Colonic mucosa (tissue), 4 donors: ENCODE measurements around the gene NKX2-3. TPM values are rescaled to one million over a fixed set of nuclear protein-coding genes. Genes with fewer than 3 reads are reported as not detected.
A peak's percentile ranks its signal among the peaks of the same experiment; 100 is the strongest.

Experiments used
- DNase-seq: peaks from one replicate; pipeline ENCODE4 v3.0.0-alpha.2; 2020
- H3K27ac ChIP-seq: fragments of 200-600 bp; one replicate; pipeline ENCODE4 v1.8.0; 2021
- H3K27me3 ChIP-seq: fragments of 200-600 bp; one replicate; pipeline ENCODE4 v1.8.0; 2021
- H3K36me3 ChIP-seq: fragments of 200-600 bp; one replicate; pipeline ENCODE4 v1.8.0; 2021
- H3K4me1 ChIP-seq: fragments of 200-600 bp; one replicate; pipeline ENCODE4 v1.8.0; 2021; ENCODE audit warnings: mild to moderate bottlenecking
- H3K4me3 ChIP-seq: fragments of 200-600 bp; one replicate; pipeline ENCODE4 v1.8.0; 2021
- H3K9ac ChIP-seq, 2 donors: one replicate each; pipeline ENCODE4 v1.7.0; 2013; ENCODE audit warnings: control low read depth in 2 of 2, low read depth in 2 of 2, low read length in 2 of 2
- H3K9me3 ChIP-seq: fragments of 200-600 bp; one replicate; pipeline ENCODE4 v1.8.0; 2021
- intact Hi-C: fragments of 100-400 bp; cut with DNase I; formaldehyde crosslinking; loops from one replicate; pipeline ENCODE4 v1.14.1; 2022
- total RNA-seq, 2 donors: library from RNA; stranded (reverse); fragmentation: NEBNext Ultra II Directional in 1 of 2; extraction: Animal tissue kit (Norgen Biotek cat#: 25700) in 1 of 2; gene quantifications; one replicate each; pipeline ENCODE4 v1.2.1, GENCODE V29; 2021
- TF ChIP-seq, protein P1 (sequence below): fragments of 200-600 bp; IDR thresholded peaks from one replicate; pipeline ENCODE4 v1.8.0; 2022; ENCODE audit warnings: antibody characterized with exemption, mild to moderate bottlenecking
- donor health status: healthy.
- donor health status: DM: no; HTN: no; CAD: no.
- donor health status: DM: no; HTN: no; CAD: no.

The NKX2-3 gene
- total RNA-seq, 2 donors from 2014 or later, result 5.4 to 7.9 TPM

DNA sequence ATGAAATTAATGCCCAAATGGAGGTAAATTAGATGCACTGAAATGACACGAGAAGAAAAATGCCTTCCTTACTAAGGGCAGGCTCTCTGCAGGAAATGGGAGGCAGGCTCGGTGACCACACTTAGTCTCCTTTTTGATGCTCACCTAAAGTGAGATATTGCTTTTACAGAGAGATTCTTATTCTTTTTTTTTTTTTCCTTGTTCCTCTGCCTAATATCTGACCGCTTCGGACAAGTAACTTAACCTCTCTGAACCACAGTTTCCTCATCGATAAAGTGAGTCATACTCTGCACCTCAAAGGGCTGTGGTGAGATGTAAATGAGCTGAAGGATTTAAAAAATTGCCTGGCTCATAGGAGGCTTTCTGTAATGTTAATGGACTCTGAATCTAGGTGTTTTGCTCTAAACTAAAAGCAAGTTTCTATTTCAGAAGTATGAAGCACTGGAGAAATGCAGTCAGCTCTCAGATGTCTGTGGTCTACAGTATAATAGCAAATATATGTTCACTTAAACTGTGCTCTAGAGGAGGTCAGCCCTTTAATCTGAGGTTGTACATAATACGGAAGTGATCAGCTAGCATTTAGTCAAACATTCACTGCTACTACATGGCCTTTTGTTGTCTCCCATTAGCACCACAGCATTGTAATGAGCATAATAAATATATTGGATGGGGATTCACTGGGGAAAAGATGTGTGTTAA lies 23.2 kb downstream of the NKX2-3 start:
- H3K36me3 ChIP-seq, result no peaks in the 10 kb centered on the region
- DNase-seq, result no peak
- H3K27me3 ChIP-seq, result no peaks in the 10 kb centered on the region
- TF ChIP-seq, protein P1, sequence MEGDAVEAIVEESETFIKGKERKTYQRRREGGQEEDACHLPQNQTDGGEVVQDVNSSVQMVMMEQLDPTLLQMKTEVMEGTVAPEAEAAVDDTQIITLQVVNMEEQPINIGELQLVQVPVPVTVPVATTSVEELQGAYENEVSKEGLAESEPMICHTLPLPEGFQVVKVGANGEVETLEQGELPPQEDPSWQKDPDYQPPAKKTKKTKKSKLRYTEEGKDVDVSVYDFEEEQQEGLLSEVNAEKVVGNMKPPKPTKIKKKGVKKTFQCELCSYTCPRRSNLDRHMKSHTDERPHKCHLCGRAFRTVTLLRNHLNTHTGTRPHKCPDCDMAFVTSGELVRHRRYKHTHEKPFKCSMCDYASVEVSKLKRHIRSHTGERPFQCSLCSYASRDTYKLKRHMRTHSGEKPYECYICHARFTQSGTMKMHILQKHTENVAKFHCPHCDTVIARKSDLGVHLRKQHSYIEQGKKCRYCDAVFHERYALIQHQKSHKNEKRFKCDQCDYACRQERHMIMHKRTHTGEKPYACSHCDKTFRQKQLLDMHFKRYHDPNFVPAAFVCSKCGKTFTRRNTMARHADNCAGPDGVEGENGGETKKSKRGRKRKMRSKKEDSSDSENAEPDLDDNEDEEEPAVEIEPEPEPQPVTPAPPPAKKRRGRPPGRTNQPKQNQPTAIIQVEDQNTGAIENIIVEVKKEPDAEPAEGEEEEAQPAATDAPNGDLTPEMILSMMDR, result no peak
- H3K27ac ChIP-seq, result no peak overlapping the region
- no peaks in the 10 kb centered on the region for H3K4me1 ChIP-seq
- H3K9me3 ChIP-seq, result no peaks in the 10 kb centered on the region
- intact Hi-C loops, result loop anchor here (5.0 kb wide), 1 partner anchor 141 kb away; no protein-coding TSS in a partner anchor
- no peak overlapping the region for H3K4me3 ChIP-seq
- no peak overlapping the region for H3K9ac ChIP-seq

DNA sequence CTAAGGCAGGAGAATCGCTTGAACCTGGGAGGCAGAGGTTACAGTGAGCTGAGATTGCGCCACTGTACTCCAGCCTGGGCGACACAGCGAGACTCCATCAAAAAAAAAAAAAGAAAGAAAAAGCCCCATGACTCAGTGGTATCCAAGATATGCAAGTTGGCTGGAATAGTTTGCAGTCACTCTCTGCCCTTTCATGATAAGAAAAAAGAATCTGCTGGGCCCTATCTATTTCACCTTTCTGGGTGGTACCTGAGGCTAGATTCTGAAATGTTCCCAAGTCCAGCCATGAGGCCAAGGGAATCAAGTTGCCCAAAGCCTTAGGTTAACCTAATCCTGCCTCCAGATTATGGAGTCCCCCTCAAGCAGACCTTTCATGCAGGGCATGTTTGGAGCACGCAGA lies 24.3 kb downstream of the NKX2-3 start:
- H3K4me3 ChIP-seq, result no peak overlapping the region
- H3K4me1 ChIP-seq, result no peaks in the 10 kb centered on the region
- intact Hi-C loops, result loop anchor here (5.0 kb wide), 1 partner anchor 140 kb away; no protein-coding TSS in a partner anchor
- H3K27ac ChIP-seq, result no peak overlapping the region
- no peaks in the 10 kb centered on the region for H3K9me3 ChIP-seq
- DNase-seq, result no peak
- H3K9ac ChIP-seq, result no peak overlapping the region
- H3K36me3 ChIP-seq, result no peaks in the 10 kb centered on the region
- no peaks in the 10 kb centered on the region for H3K27me3 ChIP-seq
- TF ChIP-seq, protein P1, result no peak

- H3K9ac ChIP-seq, result no peak overlapping the region
- DNase-seq, result no peak
- H3K4me3 ChIP-seq, result no peak overlapping the region
- TF ChIP-seq, protein P1, result no peak
- H3K36me3 ChIP-seq, result no peaks in the 10 kb centered on the region
- intact Hi-C loops, result loop anchor here (5.0 kb wide), 1 partner anchor 139 kb away; no protein-coding TSS in a partner anchor
- no peaks in the 10 kb centered on the region for H3K4me1 ChIP-seq
- no peak overlapping the region for H3K27ac ChIP-seq
- no peaks in the 10 kb centered on the region for H3K27me3 ChIP-seq
- no peaks in the 10 kb centered on the region for H3K9me3 ChIP-seq
Observed at GRCh38 chr10:99558708-99559107, 26.0 kb downstream of the NKX2-3 start.

GRCh38 chr10:99560277-99561126 lies 27.8 kb downstream of the NKX2-3 start:
- Histone ChIP-seq H3K4me1 (no peaks in the 10 kb centered on the region), H3K4me3 (no peak overlapping the region), H3K27me3 (no peaks in the 10 kb centered on the region), H3K9me3 (no peaks in the 10 kb centered on the region), H3K27ac (no peak overlapping the region), H3K9ac (no peak overlapping the region), H3K36me3 (no peaks in the 10 kb centered on the region)
- intact Hi-C loops, result loop anchor here (1.0 kb wide), 1 partner anchor 52 kb away; no protein-coding TSS in a partner anchor
- TF ChIP-seq, protein P1, result peak; percentile 80
- DNase-seq, result peak; percentile 75

GRCh38 chr10:99562631-99563030 lies 29.9 kb downstream of the NKX2-3 start:
- H3K9me3 ChIP-seq, result no peaks in the 10 kb centered on the region
- no peak for DNase-seq
- intact Hi-C loops, result no loop called here
- no peaks in the 10 kb centered on the region for H3K36me3 ChIP-seq
- no peaks in the 10 kb centered on the region for H3K4me1 ChIP-seq
- no peak overlapping the region for H3K9ac ChIP-seq
- H3K4me3 ChIP-seq, result no peak overlapping the region
- TF ChIP-seq, protein P1, result no peak
- H3K27ac ChIP-seq, result no peak overlapping the region
- H3K27me3 ChIP-seq, result no peaks in the 10 kb centered on the region
